Mesenchymal stem cell (in vitro differentiated cells and primary cell): Measurements from ENCODE around the gene FBXO31.

ENCODE experiments used
- DNase-seq: peaks from one replicate; pipeline ENCODE4 v3.0.0-alpha.2; 2013
- H2AFZ ChIP-seq: one replicate; pipeline ENCODE4 v1.6.1; 2013; ENCODE audit warnings: low read depth, mild to moderate bottlenecking, control low read depth, inconsistent platforms, low read length, moderate library complexity
- H2AK5ac ChIP-seq: 2 replicates; pipeline ENCODE4 v1.6.1; 2013; ENCODE audit warnings: low read length, moderate library complexity, mild to moderate bottlenecking, inconsistent platforms; ENCODE audit not compliant: severe bottlenecking
- H2BK120ac ChIP-seq: one replicate; pipeline ENCODE4 v1.6.1; 2013; ENCODE audit warnings: low read depth, mild to moderate bottlenecking, inconsistent platforms, low read length, moderate library complexity
- H2BK12ac ChIP-seq, 2 experiments: one replicate each; pipeline ENCODE4 v1.6.1; 2013; ENCODE audit warnings: inconsistent platforms in 2 of 2, low read length in 2 of 2, mild to moderate bottlenecking in 2 of 2, moderate library complexity in 2 of 2, control low read depth in 1 of 2
- H2BK15ac ChIP-seq: one replicate; pipeline ENCODE4 v1.6.1; 2013; ENCODE audit warnings: mild to moderate bottlenecking, low read depth, inconsistent platforms; ENCODE audit not compliant: poor library complexity, severe bottlenecking
- H2BK5ac ChIP-seq: 2 replicates; pipeline ENCODE4 v1.6.1; 2013; ENCODE audit warnings: low read depth, mild to moderate bottlenecking, low read length, control low read depth, inconsistent platforms; ENCODE audit not compliant: poor library complexity, severe bottlenecking
- H3K14ac ChIP-seq, 2 experiments: one replicate each; pipeline ENCODE4 v1.6.1; 2013; ENCODE audit warnings: inconsistent platforms in 2 of 2, low read length in 2 of 2, control low read depth in 1 of 2, mild to moderate bottlenecking in 1 of 2, moderate library complexity in 1 of 2
- H3K18ac ChIP-seq, 2 experiments: one replicate each; pipeline ENCODE4 v1.6.1; 2013; ENCODE audit warnings: inconsistent platforms in 2 of 2, low read length in 2 of 2, control low read depth in 1 of 2, low read depth in 1 of 2, mild to moderate bottlenecking in 1 of 2
- H3K23ac ChIP-seq, 2 experiments: one replicate each; pipeline ENCODE4 v1.6.1; 2013; ENCODE audit warnings: inconsistent platforms in 2 of 2, low read length in 2 of 2, mild to moderate bottlenecking in 2 of 2, moderate library complexity in 2 of 2, control low read depth in 1 of 2
- H3K27ac ChIP-seq: 2 replicates; pipeline ENCODE4 v1.5.1; 2013; ENCODE audit warnings: mild to moderate bottlenecking, moderate library complexity, low read length, control low read depth, inconsistent platforms; ENCODE audit not compliant: poor library complexity, severe bottlenecking
- H3K27me3 ChIP-seq, 2 experiments: 2 replicates each; pipeline versions ENCODE4 v1.6.1 to v1.7.0; 2013; ENCODE audit warnings: low read length in 2 of 2, mild to moderate bottlenecking in 2 of 2, moderate library complexity in 2 of 2, control low read depth in 1 of 2, inconsistent platforms in 1 of 2; ENCODE audit not compliant: control insufficient read depth in 1 of 2, insufficient read depth in 1 of 2
- H3K36me3 ChIP-seq, 2 experiments: 2 replicates each; pipeline versions ENCODE4 v1.6.1 to v1.7.0; 2013; ENCODE audit warnings: low read length in 2 of 2, control low read depth in 1 of 2, inconsistent platforms in 1 of 2, low read depth in 1 of 2, mild to moderate bottlenecking in 1 of 2; ENCODE audit not compliant: insufficient read depth in 2 of 2, control insufficient read depth in 1 of 2
- H3K4ac ChIP-seq, 2 experiments: one replicate each; pipeline ENCODE4 v1.6.1; 2013; ENCODE audit warnings: inconsistent platforms in 2 of 2, low read length in 2 of 2, mild to moderate bottlenecking in 2 of 2, moderate library complexity in 2 of 2, control low read depth in 1 of 2, low read depth in 1 of 2
- H3K4me1 ChIP-seq: 2 replicates; pipeline ENCODE4 v1.6.1; 2013; ENCODE audit warnings: low read depth, low read length, control low read depth; ENCODE audit not compliant: control insufficient read depth, insufficient read depth
- H3K4me2 ChIP-seq: 2 replicates; pipeline ENCODE4 v1.6.1; 2013; ENCODE audit warnings: low read length, mild to moderate bottlenecking, inconsistent platforms; ENCODE audit not compliant: poor library complexity, severe bottlenecking
- H3K4me3 ChIP-seq, 2 experiments: 2 replicates each; pipeline versions ENCODE4 v1.5.1 to v1.7.0; 2013; ENCODE audit warnings: low read length in 2 of 2, mild to moderate bottlenecking in 2 of 2, control low read depth in 1 of 2, low read depth in 1 of 2; ENCODE audit not compliant: insufficient read depth in 1 of 2
- H3K79me1 ChIP-seq: replicated peaks from 2 replicates; pipeline ENCODE4 v1.6.1; 2013; ENCODE audit warnings: mild to moderate bottlenecking, control low read depth, low read length, inconsistent platforms; ENCODE audit not compliant: poor library complexity, severe bottlenecking
- H3K9ac ChIP-seq: 2 replicates; pipeline ENCODE4 v1.7.0; 2013; ENCODE audit warnings: mild to moderate bottlenecking, low read length, moderate library complexity
- H3K9me3 ChIP-seq: 2 replicates; pipeline ENCODE4 v1.7.0; 2013; ENCODE audit warnings: mild to moderate bottlenecking, low read length; ENCODE audit not compliant: control insufficient read depth
- H4K8ac ChIP-seq: one replicate; pipeline ENCODE4 v1.6.1; 2013; ENCODE audit warnings: inconsistent platforms, mild to moderate bottlenecking, low read length, moderate library complexity
- H4K91ac ChIP-seq: one replicate; pipeline ENCODE4 v1.6.1; 2013; ENCODE audit warnings: mild to moderate bottlenecking, low read length, inconsistent platforms
- WGBS: methylation state at CpG from one replicate; pipeline ENCODE4 v1.1.7; 2013; ENCODE audit warnings: mixed read lengths; 5-methylcytosine and 5-hydroxymethylcytosine counted together

The FBXO31 gene

GRCh38 chr16:87328846-87329245 is 54.7 kb downstream of the FBXO31 start:
- Histone ChIP-seq H3K4me3 (no peak overlapping the region), H2BK120ac (no peak overlapping the region), H3K9me3 (no peaks in the 10 kb centered on the region), H4K91ac (no peak overlapping the region), H2BK15ac (no peak overlapping the region), H3K14ac (no peak overlapping the region), H2BK5ac (no peak overlapping the region), H3K27me3 (no peaks in the 10 kb centered on the region), H4K8ac (no peak overlapping the region), H2AFZ (no peak overlapping the region), H3K4me1 (peaks cover 19% of the 10 kb centered on the region), H3K36me3 (peaks cover 70 to 77% of the 10 kb centered on the region in 2 experiments), H3K18ac (no peak overlapping the region), H3K9ac (no peak overlapping the region), H2AK5ac (no peak overlapping the region), H3K79me1 (peaks cover 50% of the 10 kb centered on the region), H3K4me2 (no peak overlapping the region), H3K27ac (no peak overlapping the region), H3K4ac (no peak overlapping the region), H2BK12ac (no peak overlapping the region), H3K23ac (no peak overlapping the region)
- WGBS, result 90% methylated on average over 12 of the region's 12 CpGs
- DNase-seq, result no peak

- Histone ChIP-seq H2BK12ac (no peak overlapping the region), H3K79me1 (peaks cover 52% of the 10 kb centered on the region), H3K23ac (no peak overlapping the region), H3K18ac (no peak overlapping the region), H2BK5ac (no peak overlapping the region), H3K27ac (no peak overlapping the region), H3K36me3 (peaks cover 69 to 77% of the 10 kb centered on the region in 2 experiments), H3K4me1 (peaks cover 18% of the 10 kb centered on the region), H2AK5ac (no peak overlapping the region), H3K4me2 (no peak overlapping the region), H4K91ac (peak overlapping the region; percentile 18), H2BK15ac (no peak overlapping the region), H2AFZ (no peak overlapping the region), H3K27me3 (no peaks in the 10 kb centered on the region), H4K8ac (no peak overlapping the region), H3K4ac (no peak overlapping the region), H3K4me3 (no peak overlapping the region), H2BK120ac (no peak overlapping the region), H3K14ac (no peak overlapping the region), H3K9ac (no peak overlapping the region), H3K9me3 (no peaks in the 10 kb centered on the region)
- WGBS, result 92% methylated on average over 19 of the region's 19 CpGs
- no peak for DNase-seq
Observed at GRCh38 chr16:87327798-87328495, 55.6 kb downstream of the FBXO31 start.

- Histone ChIP-seq H2AFZ (no peak overlapping the region), H3K18ac (no peak overlapping the region), H3K36me3 (peaks cover 62 to 73% of the 10 kb centered on the region in 2 experiments), H2AK5ac (no peak overlapping the region), H3K27me3 (no peaks in the 10 kb centered on the region), H3K23ac (no peak overlapping the region), H4K91ac (peak overlapping the region; percentile 9), H2BK5ac (no peak overlapping the region), H4K8ac (no peak overlapping the region), H3K9ac (no peak overlapping the region), H3K14ac (no peak overlapping the region), H2BK15ac (no peak overlapping the region), H3K27ac (no peak overlapping the region), H3K4me2 (no peak overlapping the region), H3K4me3 (no peak overlapping the region), H3K4me1 (peaks cover 16% of the 10 kb centered on the region), H2BK12ac (no peak overlapping the region), H3K9me3 (no peaks in the 10 kb centered on the region), H2BK120ac (no peak overlapping the region), H3K4ac (no peak overlapping the region), H3K79me1 (peaks cover 48% of the 10 kb centered on the region)
- peak; percentile 48 for DNase-seq
- WGBS, result 86% methylated on average over 10 of the region's 11 CpGs
Observed at GRCh38 chr16:87326151-87326571, 57.4 kb downstream of the FBXO31 start.

GRCh38 chr16:87325423-87325858 is 58.1 kb downstream of the FBXO31 start:
- 73% methylated on average over 15 of the region's 15 CpGs for WGBS
- Histone ChIP-seq H3K14ac (no peak overlapping the region), H2AFZ (no peak overlapping the region), H2BK5ac (no peak overlapping the region), H3K4me2 (no peak overlapping the region), H3K4me1 (peaks cover 16% of the 10 kb centered on the region), H3K36me3 (peaks cover 60 to 66% of the 10 kb centered on the region in 2 experiments), H3K9me3 (no peaks in the 10 kb centered on the region), H2BK12ac (no peak overlapping the region), H3K4ac (no peak overlapping the region), H3K79me1 (peaks cover 41% of the 10 kb centered on the region), H3K27me3 (no peaks in the 10 kb centered on the region), H3K23ac (no peak overlapping the region), H2AK5ac (no peak overlapping the region), H4K8ac (no peak overlapping the region), H4K91ac (no peak overlapping the region), H3K9ac (no peak overlapping the region), H2BK15ac (no peak overlapping the region), H3K27ac (no peak overlapping the region), H3K4me3 (no peak overlapping the region), H3K18ac (no peak overlapping the region), H2BK120ac (no peak overlapping the region)
- no peak for DNase-seq
